ENCODE results near the gene EFS. TPM values are rescaled to one million over a fixed set of nuclear protein-coding genes. Genes with fewer than 3 reads are reported as not detected.

EFS gene
- total and polyA plus RNA-seq, 2 of the 8 experiments (the other 6 are each of a cell fraction or from before 2014, with no cell fraction given) = 27.8 to 28.6 TPM

- Histone ChIP-seq H3K14ac (ENCODE audit: insufficient read length) (no peak overlapping the region), H2AK5ac (ENCODE audit: low read depth, low read length) (no peak overlapping the region), H2BK120ac (replicated peaks; ENCODE audit: low read depth, low read length) (no peak overlapping the region), H3K4me3 (ENCODE audit: extremely low read depth in 1 of 4, insufficient read depth in 2 of 4, low read depth in 3 of 4, low read length in 4 of 4) (no peak overlapping the region), H3K23me2 (ENCODE audit: low read depth, low read length) (no peaks in the 10 kb centered on the region), H3K23ac (ENCODE audit: insufficient read length) (no peak overlapping the region), H2BK12ac (ENCODE audit: low read depth, low read length) (no peak overlapping the region), H3K27ac (ENCODE audit: low read depth, low read length) (no peak overlapping the region), H3K18ac (ENCODE audit: extremely low read depth, low read length) (no peak overlapping the region), H3K79me1 (ENCODE audit: low read depth, low read length) (no peaks in the 10 kb centered on the region), H3K9ac (replicated peaks in 1 of 4; ENCODE audit: extremely low read depth in 1 of 4, low read depth in 3 of 4, low read length in 3 of 4) (no peak overlapping the region), H3K27me3 (replicated peaks in 1 of 4; ENCODE audit: control insufficient read depth in 3 of 4, extremely low read depth in 1 of 4, insufficient read depth in 3 of 4, low read length in 3 of 4) (no peaks in the 10 kb centered on the region; a peak in 3 of 7 replicates), H3K4ac (replicated peaks; ENCODE audit: insufficient read length, low read depth, low read length) (no peak overlapping the region), H4K91ac (replicated peaks; ENCODE audit: insufficient read length, low read length) (no peak overlapping the region), H3K4me1 (replicated peaks in 1 of 4; ENCODE audit: control insufficient read depth in 3 of 4, insufficient read depth in 4 of 4, low read length in 3 of 4) (no peaks in the 10 kb centered on the region; a peak in 1 of 7 replicates), H2BK5ac (ENCODE audit: low read depth, low read length) (no peak overlapping the region), H4K5ac (ENCODE audit: insufficient read length, low read depth, low read length) (no peak overlapping the region), H3K36me3 (ENCODE audit: control insufficient read depth in 2 of 4, insufficient read depth in 4 of 4, low read length in 3 of 4) (no peaks in the 10 kb centered on the region), H4K20me1 (replicated peaks in 1 of 2; ENCODE audit: control insufficient read depth in 1 of 2, insufficient read depth in 2 of 2, low read length in 2 of 2) (peaks cover 0 to 2% of the 10 kb centered on the region in 2 experiments), H3K4me2 (ENCODE audit: insufficient read depth in 1 of 2, low read depth in 2 of 2, low read length in 2 of 2) (no peak overlapping the region), H4K8ac (ENCODE audit: extremely low read depth, insufficient read depth, low read length) (no peak overlapping the region), H2BK15ac (ENCODE audit: low read length) (no peak overlapping the region), H2BK20ac (ENCODE audit: low read length) (no peak overlapping the region), H2AFZ (ENCODE audit: low read length) (no peak overlapping the region), H3K79me2 (ENCODE audit: control insufficient read depth in 1 of 2, insufficient read depth in 2 of 2, low read length in 2 of 2) (no peaks in the 10 kb centered on the region), H3K56ac (replicated peaks; ENCODE audit: insufficient read length, low read depth, low read length) (no peak overlapping the region), H3K9me3 (ENCODE audit: insufficient read depth in 2 of 2, low read depth in 1 of 2, low read length in 1 of 2) (no peaks in the 10 kb centered on the region)
- DNase-seq (ENCODE audit: low read depth in 1 of 2, low spot score in 2 of 2) = no peak
- 80% methylated on average over 4 of the region's 4 CpGs; no CpG with 5 or more reads in 1 of the 2 experiments for WGBS, 2 experiments (ENCODE audit: extremely low coverage in 1 of 2, insufficient coverage in 1 of 2, insufficient read length in 1 of 2, insufficient replicate concordance in 2 of 2, low coverage in 1 of 2, low lambda C conversion rate in 2 of 2, missing lambda C conversion rate in 1 of 2)
- FAIRE-seq = no peak
- POLR2A ChIA-PET (ENCODE audit: partially characterized antibody) = interaction anchor here (0.9 kb wide), 1 partner anchor 29 kb away, joined by 3 read pairs; no protein-coding TSS in a partner anchor
- CTCF ChIA-PET (ENCODE audit: partially characterized antibody) = interaction anchor here (1.0 to 2.2 kb wide), 2 partner anchors 26 to 33 kb away, joined by 3 to 5 read pairs; no protein-coding TSS in a partner anchor
- TF ChIP-seq GABPA (IDR thresholded peaks at IDR 0.05; ENCODE audit: borderline replicate concordance, insufficient read depth, low read length) (no peak), CHD1 (IDR thresholded peaks at IDR 0.05; ENCODE audit: low read depth, low read length) (no peak), SIX5 (IDR thresholded peaks at IDR 0.05; ENCODE audit: low read depth, low read length) (no peak), NANOG (IDR thresholded peaks at IDR 0.05; ENCODE audit: insufficient read depth, low read depth, low read length, poor library complexity, severe bottlenecking) (no peak), ZNF274 (IDR thresholded peaks at IDR 0.05; ENCODE audit: borderline replicate concordance, extremely low read depth, low read length) (no peak), CHD2 (IDR thresholded peaks at IDR 0.05; ENCODE audit: low read length) (no peak), USF2 (IDR thresholded peaks at IDR 0.05; ENCODE audit: low read length) (no peak), SUZ12 (IDR thresholded peaks at IDR 0.05; ENCODE audit: low read length) (no peak), BRCA1 (IDR thresholded peaks at IDR 0.05; ENCODE audit: low read depth, low read length) (no peak), E2F6 (IDR thresholded peaks at IDR 0.05) (no peak), TAF1 (IDR thresholded peaks at IDR 0.05; ENCODE audit: low read depth, low read length) (no peak)
These were observed 41.3 kb upstream of the EFS start for GRCh38 chr14:23406244-23406643.
